H9 (cell line): ENCODE measurements around the gene NPTXR. TPM values are rescaled to one million over a fixed set of nuclear protein-coding genes. Genes with fewer than 3 reads are reported as not detected.

Source experiments
- DNase-seq: peaks from one replicate; pipeline ENCODE4 v3.0.0-alpha.2; 2017
- H2AFZ ChIP-seq: one replicate; pipeline ENCODE4 v1.6.1; 2013; ENCODE audit warnings: mild to moderate bottlenecking, low read length, control low read depth, moderate library complexity
- H2AK5ac ChIP-seq: 2 replicates; pipeline ENCODE4 v1.6.1; 2013; ENCODE audit warnings: low read length, control low read depth, mixed read lengths; ENCODE audit not compliant: insufficient read length
- H2BK120ac ChIP-seq: one replicate; pipeline ENCODE4 v1.6.1; 2013; ENCODE audit warnings: low read depth, mild to moderate bottlenecking, low read length, control low read depth, inconsistent platforms; ENCODE audit not compliant: poor library complexity, severe bottlenecking
- H2BK12ac ChIP-seq: 2 replicates; pipeline ENCODE4 v1.6.1; 2013; ENCODE audit warnings: low read length, control low read depth, mixed read lengths, low read depth; ENCODE audit not compliant: insufficient read length
- H2BK15ac ChIP-seq: 2 replicates; pipeline ENCODE4 v1.6.1; 2013; ENCODE audit warnings: low read depth, low read length, control low read depth
- H2BK20ac ChIP-seq: one replicate; pipeline ENCODE4 v1.6.1; 2013; ENCODE audit warnings: low read depth, mild to moderate bottlenecking, low read length, control low read depth, inconsistent platforms; ENCODE audit not compliant: poor library complexity, severe bottlenecking
- H2BK5ac ChIP-seq: 2 replicates; pipeline ENCODE4 v1.6.1; 2013; ENCODE audit warnings: low read length, control low read depth, mixed read lengths; ENCODE audit not compliant: insufficient read length
- H3K14ac ChIP-seq: 2 replicates; pipeline ENCODE4 v1.6.1; 2013; ENCODE audit warnings: low read length, control low read depth; ENCODE audit not compliant: insufficient read depth
- H3K18ac ChIP-seq: 2 replicates; pipeline ENCODE4 v1.6.1; 2013; ENCODE audit warnings: low read depth, mild to moderate bottlenecking, mixed read lengths, low read length, control low read depth; ENCODE audit not compliant: insufficient read length
- H3K23ac ChIP-seq: 2 replicates; pipeline ENCODE4 v1.6.1; 2013; ENCODE audit warnings: low read length, control low read depth, mixed read lengths, low read depth; ENCODE audit not compliant: insufficient read length
- H3K23me2 ChIP-seq: 2 replicates; pipeline ENCODE4 v1.6.1; 2013; ENCODE audit warnings: low read depth, mild to moderate bottlenecking, mixed read lengths, low read length, control low read depth; ENCODE audit not compliant: insufficient read length, poor library complexity, severe bottlenecking
- H3K27ac ChIP-seq: 2 replicates; pipeline ENCODE4 v1.5.1; 2013; ENCODE audit warnings: low read length, control low read depth, mixed read lengths, low read depth; ENCODE audit not compliant: insufficient read length
- H3K27me3 ChIP-seq: 2 replicates; pipeline ENCODE4 v1.6.1; 2013; ENCODE audit warnings: low read length, control low read depth, inconsistent platforms; ENCODE audit not compliant: insufficient read depth
- H3K4ac ChIP-seq: 2 replicates; pipeline ENCODE4 v1.6.1; 2013; ENCODE audit warnings: low read depth, mild to moderate bottlenecking, control low read depth, inconsistent platforms, low read length, moderate library complexity
- H3K4me1 ChIP-seq: 2 replicates; pipeline ENCODE4 v1.6.1; 2013; ENCODE audit warnings: low read length, control low read depth, inconsistent platforms; ENCODE audit not compliant: insufficient read depth
- H3K4me2 ChIP-seq: 2 replicates; pipeline ENCODE4 v1.6.1; 2013; ENCODE audit warnings: low read length, control low read depth, mixed read lengths; ENCODE audit not compliant: insufficient read length, insufficient read depth
- H3K56ac ChIP-seq: 2 replicates; pipeline ENCODE4 v1.6.1; 2013; ENCODE audit warnings: low read depth, mild to moderate bottlenecking, mixed read lengths, low read length, control low read depth; ENCODE audit not compliant: insufficient read length
- H3K79me1 ChIP-seq: 2 replicates; pipeline ENCODE4 v1.6.1; 2013; ENCODE audit warnings: low read depth, mild to moderate bottlenecking, moderate library complexity, low read length, control low read depth, inconsistent platforms; ENCODE audit not compliant: insufficient read depth, poor library complexity, severe bottlenecking
- H3K79me2 ChIP-seq: 2 replicates; pipeline ENCODE4 v1.6.1; 2013; ENCODE audit warnings: low read length, control low read depth, inconsistent platforms; ENCODE audit not compliant: insufficient read depth
- H3K9ac ChIP-seq: 2 replicates; pipeline ENCODE4 v1.6.1; 2013; ENCODE audit warnings: low read length, control low read depth, mixed read lengths; ENCODE audit not compliant: insufficient read length; ENCODE audit errors: extremely low read depth
- H3K9me3 ChIP-seq: one replicate; pipeline ENCODE4 v1.6.1; 2013; ENCODE audit warnings: low read depth, low read length, inconsistent platforms; ENCODE audit not compliant: control insufficient read depth
- H3T11ph ChIP-seq: one replicate; pipeline ENCODE4 v1.6.1; 2013; ENCODE audit warnings: mild to moderate bottlenecking, low read length, control low read depth, inconsistent platforms
- H4K20me1 ChIP-seq: one replicate; pipeline ENCODE4 v1.6.1; 2013; ENCODE audit not compliant: control insufficient read depth, insufficient read length, insufficient read depth
- H4K5ac ChIP-seq: 2 replicates; pipeline ENCODE4 v1.6.1; 2013; ENCODE audit warnings: low read depth, mild to moderate bottlenecking, mixed read lengths, low read length, control low read depth; ENCODE audit not compliant: insufficient read length
- H4K8ac ChIP-seq: replicated peaks from 2 replicates; pipeline ENCODE4 v1.6.1; 2013; ENCODE audit warnings: low read length, control low read depth, mixed read lengths, low read depth; ENCODE audit not compliant: insufficient read length
- H4K91ac ChIP-seq: 2 replicates; pipeline ENCODE4 v1.6.1; 2013; ENCODE audit warnings: low read depth, mild to moderate bottlenecking, moderate library complexity, mixed read lengths, low read length, control low read depth; ENCODE audit not compliant: insufficient read length
- H3K27ac Mint-ChIP-seq, 3 experiments: 2 replicates in 2 of 3; 3 replicates in 1 of 3; pipeline ENCODE4 v1.8.0; 2020 to 2021; ENCODE audit warnings: mixed read lengths in 3 of 3, mild to moderate bottlenecking in 1 of 3, moderate library complexity in 1 of 3
- H3K27me3 Mint-ChIP-seq: 2 replicates; pipeline ENCODE4 v1.8.0; 2021; ENCODE audit warnings: low read depth, mild to moderate bottlenecking, moderate library complexity, mixed read lengths
- H3K36me3 Mint-ChIP-seq, 3 experiments: 2 replicates in 2 of 3; 3 replicates in 1 of 3; pipeline ENCODE4 v1.8.0; 2020 to 2021; ENCODE audit warnings: low read depth in 3 of 3, mixed read lengths in 3 of 3; ENCODE audit not compliant: insufficient read depth in 1 of 3
- H3K4me1 Mint-ChIP-seq, 2 experiments: 2 replicates each; pipeline ENCODE4 v1.8.0; 2020; ENCODE audit warnings: mixed read lengths in 2 of 2
- H3K4me3 Mint-ChIP-seq, 2 experiments: 2 replicates in 1 of 2; 3 replicates in 1 of 2; pipeline ENCODE4 v1.8.0; 2020 to 2021; ENCODE audit warnings: mild to moderate bottlenecking in 2 of 2, mixed read lengths in 2 of 2, moderate library complexity in 1 of 2
- H3K9me3 Mint-ChIP-seq, 2 experiments: 2 replicates in 1 of 2; 3 replicates in 1 of 2; pipeline ENCODE4 v1.8.0; 2020; ENCODE audit warnings: mild to moderate bottlenecking in 2 of 2, mixed read lengths in 2 of 2, moderate library complexity in 1 of 2
- CTCF ChIP-seq: fragments of 200-600 bp; sonication (generic); conservative IDR thresholded peaks from 3 replicates; pipeline ENCODE4 v1.8.0; 2021; ENCODE audit warnings: antibody characterized with exemption, mild to moderate bottlenecking
- whole genome bisulfite sequencing: extraction: QIAGEN DNeasy Blood & Tissue Kit; methylation state at CpG from one replicate; pipeline ENCODE4 v1.1.7; 2013; ENCODE audit warnings: missing lambda C conversion rate, low lambda C conversion rate, mixed read lengths; ENCODE audit not compliant: insufficient read length; ENCODE audit errors: extremely low coverage; 5-methylcytosine and 5-hydroxymethylcytosine counted together
- total RNA-seq: library from RNA; stranded (reverse); gene quantifications from 2 replicates; pipeline ENCODE4 v1.2.1, GENCODE V29; 2021

Gene NPTXR
- total RNA-seq, 1 experiment from 2014 or later: 8.1 TPM

DNA sequence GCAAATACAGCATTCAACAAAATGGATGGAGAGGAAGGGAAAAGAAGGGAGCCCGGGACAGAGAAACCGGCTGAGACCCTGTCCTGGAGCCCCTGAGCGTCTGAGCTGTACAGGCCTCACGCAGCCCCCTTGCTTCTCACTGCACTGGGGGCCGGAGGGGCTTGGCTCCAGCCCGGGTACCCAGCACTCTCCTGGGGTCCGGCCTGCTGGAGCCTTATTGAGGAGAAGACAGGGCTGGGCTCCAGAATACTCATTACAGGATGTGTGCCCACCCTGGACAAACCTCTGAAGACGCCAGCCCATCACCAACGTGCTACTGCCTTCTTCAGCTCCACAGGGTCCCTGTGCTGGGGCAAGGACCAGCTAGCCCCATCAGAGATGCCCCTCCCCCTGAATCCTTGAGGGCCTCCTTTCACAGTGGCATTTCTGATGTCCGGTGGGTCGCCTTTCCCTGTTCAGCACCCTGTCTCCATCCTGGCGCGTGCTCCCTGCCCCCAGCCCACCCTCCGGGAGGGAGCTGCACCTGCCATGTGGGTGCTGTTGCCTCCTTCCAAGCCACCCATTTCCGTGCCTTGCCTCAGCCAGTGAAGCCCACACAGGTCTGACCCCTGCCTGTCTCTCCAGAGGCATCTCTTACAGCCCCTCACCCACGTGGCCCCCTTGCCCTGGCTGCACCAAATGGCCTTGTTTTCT is 73.4 kb downstream of the NPTXR start:
- no peaks in the 10 kb centered on the region for H4K20me1 ChIP-seq
- no peak overlapping the region for H2BK20ac ChIP-seq
- H3K79me2 ChIP-seq: no peaks in the 10 kb centered on the region
- Mint-ChIP-seq H3K27me3 (peaks cover 2% of the 10 kb centered on the region), H3K4me1 (peaks cover 1 to 8% of the 10 kb centered on the region in 2 experiments), H3K4me3 (no peak overlapping the region; a peak in 1 of 5 replicates), H3K27ac (no peak overlapping the region; a peak in 2 of 7 replicates), H3K36me3 (no peaks in the 10 kb centered on the region), H3K9me3 (no peaks in the 10 kb centered on the region)
- no peak overlapping the region for H3K9ac ChIP-seq
- no peak overlapping the region for H4K8ac ChIP-seq
- H3K14ac ChIP-seq: no peak overlapping the region
- no peak overlapping the region for H3K4me2 ChIP-seq
- H3K4ac ChIP-seq: no peak overlapping the region
- H3T11ph ChIP-seq: no peak overlapping the region
- no peaks in the 10 kb centered on the region for H3K23me2 ChIP-seq
- no peak overlapping the region for H2BK15ac ChIP-seq
- no peak overlapping the region for H2BK5ac ChIP-seq
- H3K79me1 ChIP-seq: no peaks in the 10 kb centered on the region
- H3K4me1 ChIP-seq: no peaks in the 10 kb centered on the region
- H3K56ac ChIP-seq: no peak overlapping the region
- no peak overlapping the region for H4K91ac ChIP-seq
- TF ChIP-seq CTCF: no peak
- H3K18ac ChIP-seq: no peak overlapping the region
- H2AFZ ChIP-seq: no peak overlapping the region
- no peak overlapping the region for H3K23ac ChIP-seq
- no CpG with 5 or more reads among the region's 16 CpGs for WGBS
- no peak overlapping the region for H2AK5ac ChIP-seq
- no peaks in the 10 kb centered on the region for H3K27me3 ChIP-seq
- no peak overlapping the region for H3K27ac ChIP-seq
- no peak overlapping the region for H4K5ac ChIP-seq
- DNase-seq: no peak
- no peak overlapping the region for H2BK12ac ChIP-seq
- H2BK120ac ChIP-seq: no peak overlapping the region
- H3K9me3 ChIP-seq: no peaks in the 10 kb centered on the region

Other genes with a start within 250 kb of the NPTXR start
- gene FAM227A, start 187.6 kb downstream of the NPTXR start, total RNA-seq: 3.6 and 4.2 TPM in 2 replicates
- gene CBY1, start 187.4 kb downstream of the NPTXR start, total RNA-seq: 24.8 and 26.6 TPM in 2 replicates
- 128 TPM in 2 replicates for gene TOMM22, start 162.1 kb downstream of the NPTXR start, total RNA-seq
- gene JOSD1, start 143.1 kb downstream of the NPTXR start, total RNA-seq: 18.3 and 19.2 TPM in 2 replicates
- gene GTPBP1, start 138.1 kb downstream of the NPTXR start, total RNA-seq: 108 TPM in 2 replicates
- 12.0 and 12.1 TPM in 2 replicates for gene SUN2, start 88.0 kb downstream of the NPTXR start, total RNA-seq
- gene DNAL4, start 49.9 kb downstream of the NPTXR start, total RNA-seq: 8.3 and 8.9 TPM in 2 replicates
- gene CBX6, start 28.2 kb upstream of the NPTXR start, total RNA-seq: 31.4 and 32.8 TPM in 2 replicates
- not detected in 2 replicates for gene APOBEC3A, start 113.6 kb upstream of the NPTXR start, total RNA-seq
- 28.1 and 29.0 TPM in 2 replicates for gene APOBEC3B, start 138.3 kb upstream of the NPTXR start, total RNA-seq
- gene APOBEC3C, start 170.2 kb upstream of the NPTXR start, total RNA-seq: 31.7 and 32.1 TPM in 2 replicates
- 8.6 and 9.4 TPM in 2 replicates for gene APOBEC3D, start 177.1 kb upstream of the NPTXR start, total RNA-seq
- 8.9 and 11.6 TPM in 2 replicates for gene APOBEC3F, start 196.8 kb upstream of the NPTXR start, total RNA-seq
- gene APOBEC3G, start 233.2 kb upstream of the NPTXR start, total RNA-seq: 1.6 and 2.4 TPM in 2 replicates